OCI-LY7 (cell line): Measurements from ENCODE around the gene KCTD10. TPM values are rescaled to one million over a fixed set of nuclear protein-coding genes. Genes with fewer than 3 reads are reported as not detected.

Experiments
- total RNA-seq, 2 experiments: library from RNA; depleted of rRNA in 1 of 2; stranded (reverse); fragments of >200 nt in 1 of 2; shearing (Covaris generic) in 1 of 2; gene quantifications; 2 replicates each; pipeline ENCODE4 v1.2.3, GENCODE V29; 2014 to 2022

Gene KCTD10
- total RNA-seq, 2 experiments from 2014 or later, result 28.1 to 45.7 TPM

Other genes with a start within 250 kb of the KCTD10 start
- gene FOXN4, start 168.0 kb downstream of the KCTD10 start, total RNA-seq (2014; rRNA removed; shearing (Covaris generic)), result 2.7 and 4.3 TPM in 2 replicates
- 4.5 and 5.1 TPM in 2 replicates for gene FOXN4, start 168.0 kb downstream of the KCTD10 start, total RNA-seq (2022)
- 0.28 and 5.4 TPM in 2 replicates for gene MYO1H, start 129.4 kb downstream of the KCTD10 start, total RNA-seq (2014; rRNA removed; shearing (Covaris generic))
- 0.11 and 0.59 TPM in 2 replicates for gene MYO1H, start 129.4 kb downstream of the KCTD10 start, total RNA-seq (2022)
- gene UBE3B, start 334 bp upstream of the KCTD10 start, total RNA-seq (2014; rRNA removed; shearing (Covaris generic)), result 21.2 and 32.6 TPM in 2 replicates
- gene UBE3B, start 334 bp upstream of the KCTD10 start, total RNA-seq (2022), result 27.8 and 32.7 TPM in 2 replicates
- 44.1 and 59.8 TPM in 2 replicates for gene MMAB, start 96.2 kb upstream of the KCTD10 start, total RNA-seq (2014; rRNA removed; shearing (Covaris generic))
- gene MMAB, start 96.2 kb upstream of the KCTD10 start, total RNA-seq (2022), result 90.0 and 93.0 TPM in 2 replicates
- gene MVK, start 96.5 kb upstream of the KCTD10 start, total RNA-seq (2014; rRNA removed; shearing (Covaris generic)), result 20.0 and 27.0 TPM in 2 replicates
- gene MVK, start 96.5 kb upstream of the KCTD10 start, total RNA-seq (2022), result 35.2 and 47.4 TPM in 2 replicates
- 0.33 and 0.98 TPM in 2 replicates for gene FAM222A, start 236.5 kb upstream of the KCTD10 start, total RNA-seq (2014; rRNA removed; shearing (Covaris generic))
- 1.8 and 2.4 TPM in 2 replicates for gene FAM222A, start 236.5 kb upstream of the KCTD10 start, total RNA-seq (2022)